ENCODE measurements around the gene FAM90A1.
"Not testable (repeated sequence)": the region's sequence is repeated elsewhere in the genome, so short reads cannot be mapped to it uniquely, and the experiment has no call there.

The FAM90A1 gene

GRCh38 chr12:8241917-8242621 is 14.7 kb upstream of the FAM90A1 start:
- not testable (repeated sequence) for H3K9me3 Mint-ChIP-seq; H3K36me3 Mint-ChIP-seq (ENCODE audit: low read depth); ATAC-seq; H3K27me3 Mint-ChIP-seq
- peak overlapping the region; percentile 77 for H3K27ac Mint-ChIP-seq
- DNase-seq: peak; percentile 34
- peak overlapping the region; percentile 82 for H3K4me3 Mint-ChIP-seq
- peaks cover 16% of the 10 kb centered on the region for H3K4me1 Mint-ChIP-seq

GRCh38 chr12:8240340-8241114 is 13.1 kb upstream of the FAM90A1 start:
- not testable (repeated sequence) for ATAC-seq; H3K4me3 Mint-ChIP-seq; H3K27me3 Mint-ChIP-seq; H3K36me3 Mint-ChIP-seq (ENCODE audit: low read depth); H3K9me3 Mint-ChIP-seq; DNase-seq; H3K27ac Mint-ChIP-seq
- H3K4me1 Mint-ChIP-seq: peaks cover 16% of the 10 kb centered on the region

GRCh38 chr12:8237031-8237430 is 9.6 kb upstream of the FAM90A1 start:
- not testable (repeated sequence) for ATAC-seq; H3K4me3 Mint-ChIP-seq; H3K27me3 Mint-ChIP-seq; H3K27ac Mint-ChIP-seq; DNase-seq; H3K4me1 Mint-ChIP-seq; H3K36me3 Mint-ChIP-seq (ENCODE audit: low read depth); H3K9me3 Mint-ChIP-seq

- not testable (repeated sequence) for H3K27me3 Mint-ChIP-seq; H3K4me3 Mint-ChIP-seq; H3K4me1 Mint-ChIP-seq; H3K9me3 Mint-ChIP-seq; H3K27ac Mint-ChIP-seq; DNase-seq; H3K36me3 Mint-ChIP-seq (ENCODE audit: low read depth); ATAC-seq
Observed at GRCh38 chr12:8235316-8236157, 8.1 kb upstream of the FAM90A1 start.

GRCh38 chr12:8234746-8235145 is 7.3 kb upstream of the FAM90A1 start:
- not testable (repeated sequence) for H3K4me1 Mint-ChIP-seq; H3K4me3 Mint-ChIP-seq; DNase-seq; H3K36me3 Mint-ChIP-seq (ENCODE audit: low read depth); H3K9me3 Mint-ChIP-seq; ATAC-seq; H3K27me3 Mint-ChIP-seq; H3K27ac Mint-ChIP-seq

GRCh38 chr12:8233935-8234495 is 6.6 kb upstream of the FAM90A1 start:
- not testable (repeated sequence) for H3K4me1 Mint-ChIP-seq; H3K4me3 Mint-ChIP-seq; DNase-seq; H3K27me3 Mint-ChIP-seq; H3K36me3 Mint-ChIP-seq (ENCODE audit: low read depth); ATAC-seq; H3K27ac Mint-ChIP-seq; H3K9me3 Mint-ChIP-seq

GRCh38 chr12:8233300-8233855 is 6.0 kb upstream of the FAM90A1 start:
- not testable (repeated sequence) for H3K9me3 Mint-ChIP-seq; H3K4me3 Mint-ChIP-seq; H3K36me3 Mint-ChIP-seq (ENCODE audit: low read depth); H3K27ac Mint-ChIP-seq; H3K27me3 Mint-ChIP-seq; ATAC-seq; DNase-seq; H3K4me1 Mint-ChIP-seq

- H3K36me3 Mint-ChIP-seq (ENCODE audit: low read depth); H3K27ac Mint-ChIP-seq; H3K4me3 Mint-ChIP-seq; ATAC-seq; H3K4me1 Mint-ChIP-seq; H3K9me3 Mint-ChIP-seq; H3K27me3 Mint-ChIP-seq: not testable (repeated sequence)
- DNase-seq: peak; percentile 73
Observed at GRCh38 chr12:8231666-8232608, 4.5 kb upstream of the FAM90A1 start.

- not testable (repeated sequence) for ATAC-seq; DNase-seq; H3K27me3 Mint-ChIP-seq; H3K27ac Mint-ChIP-seq; H3K9me3 Mint-ChIP-seq; H3K36me3 Mint-ChIP-seq (ENCODE audit: low read depth); H3K4me1 Mint-ChIP-seq; H3K4me3 Mint-ChIP-seq
Observed at GRCh38 chr12:8231049-8231448, 3.6 kb upstream of the FAM90A1 start.

- not testable (repeated sequence) for H3K9me3 Mint-ChIP-seq; DNase-seq; H3K36me3 Mint-ChIP-seq (ENCODE audit: low read depth); H3K4me1 Mint-ChIP-seq; H3K27me3 Mint-ChIP-seq; H3K27ac Mint-ChIP-seq; H3K4me3 Mint-ChIP-seq; ATAC-seq
Observed at GRCh38 chr12:8229486-8229885, 2.1 kb upstream of the FAM90A1 start.

- not testable (repeated sequence) for H3K27ac Mint-ChIP-seq; H3K4me1 Mint-ChIP-seq; ATAC-seq; H3K4me3 Mint-ChIP-seq; H3K36me3 Mint-ChIP-seq (ENCODE audit: low read depth); DNase-seq; H3K27me3 Mint-ChIP-seq; H3K9me3 Mint-ChIP-seq
Observed at GRCh38 chr12:8228607-8229006, 1.2 kb upstream of the FAM90A1 start.

- ATAC-seq; H3K4me1 Mint-ChIP-seq; H3K9me3 Mint-ChIP-seq; H3K27me3 Mint-ChIP-seq; H3K4me3 Mint-ChIP-seq; H3K36me3 Mint-ChIP-seq (ENCODE audit: low read depth); DNase-seq; H3K27ac Mint-ChIP-seq: not testable (repeated sequence)
Observed at GRCh38 chr12:8227732-8228077, 287 bp upstream of the FAM90A1 start.

GRCh38 chr12:8226355-8226754 is 1.1 kb downstream of the FAM90A1 start:
- ATAC-seq: no peak
- Mint-ChIP-seq H3K4me1 (no peaks in the 10 kb centered on the region), H3K27ac (no peak overlapping the region), H3K9me3 (no peaks in the 10 kb centered on the region), H3K4me3 (no peak overlapping the region), H3K36me3 (ENCODE audit: low read depth) (no peaks in the 10 kb centered on the region), H3K27me3 (no peaks in the 10 kb centered on the region)
- no peak for DNase-seq
